Calu3 (cell line): ENCODE data around the gene MOV10L1. TPM values are rescaled to one million over a fixed set of nuclear protein-coding genes. Genes with fewer than 3 reads are reported as not detected.
"Not testable (repeated sequence)": the region's sequence is repeated elsewhere in the genome, so short reads cannot be mapped to it uniquely, and the experiment has no call there.

Source experiments
- BruUV-seq: library from RNA; stranded (reverse); fragments of 400-500 nt; replicated peaks from 2 replicates; lab custom pipeline; 2021; lab: Mats Ljungman, UMichigan
- CTCF ChIA-PET: fragments of 300-600 bp; sonication (Branson Sonifier 250); formaldehyde crosslinking; loops from one replicate; lab custom pipeline; 2022; ENCODE audit warnings: antibody characterized with exemption; lab: Charles Lee
- DNase-seq: peaks from one replicate; pipeline ENCODE4 v3.0.0; 2022
- H3K27ac Mint-ChIP-seq: one replicate; pipeline ENCODE4 v1.8.0; 2022; ENCODE audit warnings: mixed read lengths; ENCODE audit not compliant: unreplicated experiment
- H3K27me3 Mint-ChIP-seq: one replicate; pipeline ENCODE4 v1.8.0; 2022; ENCODE audit warnings: mixed read lengths; ENCODE audit not compliant: unreplicated experiment
- H3K36me3 Mint-ChIP-seq: one replicate; pipeline ENCODE4 v1.8.0; 2022; ENCODE audit warnings: mild to moderate bottlenecking, moderate library complexity, mixed read lengths; ENCODE audit not compliant: insufficient read depth, unreplicated experiment
- H3K4me1 Mint-ChIP-seq: one replicate; pipeline ENCODE4 v1.8.0; 2022; ENCODE audit warnings: mild to moderate bottlenecking, low read depth, mixed read lengths; ENCODE audit not compliant: unreplicated experiment
- H3K4me3 Mint-ChIP-seq: one replicate; pipeline ENCODE4 v1.8.0; 2022; ENCODE audit warnings: mild to moderate bottlenecking, low read depth, moderate library complexity, mixed read lengths; ENCODE audit not compliant: unreplicated experiment
- H3K9me3 Mint-ChIP-seq: one replicate; pipeline ENCODE4 v1.8.0; 2022; ENCODE audit warnings: low read depth, mixed read lengths; ENCODE audit not compliant: unreplicated experiment
- CTCF ChIP-seq: fragments of 200-600 bp; IDR thresholded peaks from one replicate; pipeline ENCODE4 v1.8.0; 2022; ENCODE audit warnings: antibody characterized with exemption; ENCODE audit not compliant: unreplicated experiment
- intact Hi-C: fragments of 100-400 bp; cut with micrococcal nuclease; formaldehyde crosslinking; loops from one replicate; pipeline ENCODE4 v1.10.0; 2022; ENCODE audit not compliant: unreplicated experiment
- total RNA-seq: library from RNA; stranded (reverse); gene quantifications from 2 replicates; pipeline ENCODE4 v1.2.3, GENCODE V29; 2022

MOV10L1 gene
- total RNA-seq, 1 experiment from 2014 or later: not detected

- DNase-seq: no peak
- intact Hi-C loops: no loop called here
- CTCF ChIA-PET: no interaction called here
- no TSS peak for BruUV-seq
- peaks cover 50% of the 10 kb centered on the region for H3K27me3 Mint-ChIP-seq
- no peaks in the 10 kb centered on the region for H3K4me1 Mint-ChIP-seq
- H3K4me3 Mint-ChIP-seq: no peak overlapping the region
- H3K36me3 Mint-ChIP-seq: no peaks in the 10 kb centered on the region
- H3K27ac Mint-ChIP-seq: no peak overlapping the region
- H3K9me3 Mint-ChIP-seq: peaks cover 3% of the 10 kb centered on the region
- no peak for TF ChIP-seq CTCF
Measured at GRCh38 chr22:50129121-50129736, 39.4 kb downstream of the MOV10L1 start.

DNA sequence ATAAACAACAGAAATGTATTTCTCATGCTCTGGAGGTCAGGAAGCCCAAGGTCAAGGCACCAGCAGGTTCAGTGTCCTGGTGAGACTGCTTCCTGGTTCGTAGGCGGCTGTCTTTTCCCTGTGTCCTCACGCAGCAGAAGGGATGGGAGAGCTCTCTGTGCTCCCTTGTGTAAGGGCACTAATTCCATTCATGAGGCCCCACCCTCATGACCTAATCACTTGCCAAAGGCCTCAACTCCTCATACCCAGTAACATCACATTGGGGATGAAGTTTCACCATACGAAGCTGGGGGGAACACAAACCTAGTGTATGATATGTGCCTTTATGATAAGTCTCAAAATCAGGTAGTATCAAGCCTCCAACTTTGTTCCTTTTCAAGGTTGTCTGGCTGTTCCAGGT, 42.1 kb downstream of the MOV10L1 start:
- H3K4me1 Mint-ChIP-seq: no peaks in the 10 kb centered on the region
- DNase-seq: no peak
- no peaks in the 10 kb centered on the region for H3K36me3 Mint-ChIP-seq
- peaks cover 52% of the 10 kb centered on the region for H3K27me3 Mint-ChIP-seq
- BruUV-seq: no TSS peak
- H3K9me3 Mint-ChIP-seq: no peaks in the 10 kb centered on the region
- no peak for TF ChIP-seq CTCF
- CTCF ChIA-PET: no interaction called here
- no peak overlapping the region for H3K4me3 Mint-ChIP-seq
- no peak overlapping the region for H3K27ac Mint-ChIP-seq
- intact Hi-C loops: no loop called here

- Mint-ChIP-seq H3K9me3 (no peaks in the 10 kb centered on the region), H3K27me3 (peaks cover 44% of the 10 kb centered on the region), H3K4me1 (peaks cover under 1% of the 10 kb centered on the region), H3K27ac (no peak overlapping the region), H3K36me3 (no peaks in the 10 kb centered on the region), H3K4me3 (no peak overlapping the region)
- intact Hi-C loops: no loop called here
- CTCF ChIA-PET: no interaction called here
- no TSS peak for BruUV-seq
- DNase-seq: no peak
- no peak for TF ChIP-seq CTCF
Measured at GRCh38 chr22:50134481-50134880, 44.7 kb downstream of the MOV10L1 start.

GRCh38 chr22:50136581-50137015, 46.8 kb downstream of the MOV10L1 start:
- no TSS peak for BruUV-seq
- intact Hi-C loops: no loop called here
- CTCF ChIA-PET: no interaction called here
- no peaks in the 10 kb centered on the region for H3K36me3 Mint-ChIP-seq
- no peaks in the 10 kb centered on the region for H3K9me3 Mint-ChIP-seq
- no peak overlapping the region for H3K4me3 Mint-ChIP-seq
- no peak overlapping the region for H3K27ac Mint-ChIP-seq
- peaks cover 8% of the 10 kb centered on the region for H3K4me1 Mint-ChIP-seq
- no peak for DNase-seq
- TF ChIP-seq CTCF: no peak
- peaks cover 26% of the 10 kb centered on the region for H3K27me3 Mint-ChIP-seq

DNA sequence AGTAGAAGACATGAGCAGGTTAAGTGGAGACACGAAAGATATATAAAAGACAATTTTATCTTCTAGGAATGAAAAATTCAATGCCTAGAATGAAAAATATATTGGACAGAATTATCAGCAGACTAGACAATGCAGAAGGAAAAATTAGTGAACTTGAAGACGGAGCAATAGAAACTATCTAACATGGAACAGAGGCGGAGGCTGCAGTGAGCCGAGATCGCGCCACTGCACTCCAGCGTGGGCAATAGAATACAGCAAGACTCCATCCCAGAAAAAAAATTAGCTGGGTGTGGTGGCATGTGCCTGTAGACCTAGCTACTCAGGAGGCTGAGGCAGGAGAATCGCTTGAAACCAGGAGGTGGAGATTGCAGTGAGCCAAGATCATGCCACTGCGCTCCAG, 47.5 kb downstream of the MOV10L1 start:
- H3K27me3 Mint-ChIP-seq: peaks cover 30% of the 10 kb centered on the region
- DNase-seq, H3K27ac Mint-ChIP-seq, H3K36me3 Mint-ChIP-seq, H3K4me3 Mint-ChIP-seq, BruUV-seq, H3K4me1 Mint-ChIP-seq, H3K9me3 Mint-ChIP-seq, intact Hi-C loops, CTCF ChIA-PET: not testable (repeated sequence)
